WTC11 (cell line): ENCODE data around the gene ADGRL3.

Experiments
- CREM ChIP-seq: sonication (generic); formaldehyde crosslinking; IDR thresholded peaks from 2 replicates; pipeline ENCODE4 v1.8.1; 2022; ENCODE audit warnings: mild to moderate bottlenecking, missing genetic modification reagents, moderate library complexity
- CTCF ChIP-seq: fragments of 200-600 bp; IDR thresholded peaks from 2 replicates; pipeline ENCODE4 v1.8.0; 2022; ENCODE audit warnings: antibody characterized with exemption
- FOXP1 ChIP-seq: sonication (generic); formaldehyde crosslinking; IDR thresholded peaks from 2 replicates; pipeline ENCODE4 v1.8.0; 2022; ENCODE audit warnings: missing genetic modification reagents, mild to moderate bottlenecking, moderate library complexity, borderline replicate concordance
- FOXP4 ChIP-seq: sonication (generic); formaldehyde crosslinking; IDR thresholded peaks from 2 replicates; pipeline ENCODE4 v1.8.0; 2022; ENCODE audit warnings: mild to moderate bottlenecking, missing genetic modification reagents
- IRF2 ChIP-seq: sonication (generic); formaldehyde crosslinking; IDR thresholded peaks from 2 replicates; pipeline ENCODE4 v1.8.0; 2022; ENCODE audit warnings: low read depth, missing genetic modification reagents, borderline replicate concordance
- NR2C2 ChIP-seq: sonication (generic); formaldehyde crosslinking; IDR thresholded peaks from 2 replicates; pipeline ENCODE4 v1.8.0; 2022; ENCODE audit warnings: mild to moderate bottlenecking, missing genetic modification reagents
- NR3C1 ChIP-seq: sonication (generic); formaldehyde crosslinking; conservative IDR thresholded peaks from 2 replicates; pipeline ENCODE4 v1.8.1; 2023; ENCODE audit warnings: low read depth, mild to moderate bottlenecking, missing genetic modification reagents
- SP1 ChIP-seq: sonication (generic); formaldehyde crosslinking; conservative IDR thresholded peaks from 2 replicates; pipeline ENCODE4 v1.8.1; 2022; ENCODE audit warnings: missing genetic modification reagents
- STAT6 ChIP-seq: sonication (generic); formaldehyde crosslinking; conservative IDR thresholded peaks from 2 replicates; pipeline ENCODE4 v1.8.1; 2023; ENCODE audit warnings: mild to moderate bottlenecking, low read depth, missing genetic modification reagents, moderate library complexity
- TCF7 ChIP-seq: sonication (generic); formaldehyde crosslinking; IDR thresholded peaks from 2 replicates; pipeline ENCODE4 v1.8.0; 2022; ENCODE audit warnings: mild to moderate bottlenecking, low read depth, missing genetic modification reagents, moderate library complexity
- USF1 ChIP-seq: sonication (generic); formaldehyde crosslinking; IDR thresholded peaks from 2 replicates; pipeline ENCODE4 v1.8.0; 2022; ENCODE audit warnings: mild to moderate bottlenecking, missing genetic modification reagents
- ZNF121 ChIP-seq: sonication (generic); formaldehyde crosslinking; IDR thresholded peaks from 2 replicates; pipeline ENCODE4 v1.8.0; 2023; ENCODE audit warnings: missing genetic modification reagents

- TF ChIP-seq CTCF (no peak), USF1 (CRISPR knock-in tag) (no peak), IRF2 (no peak), SP1 (CRISPR knock-in tag) (no peak), NR3C1 (CRISPR knock-in tag) (no peak), CREM (no peak), STAT6 (CRISPR knock-in tag) (no peak), FOXP4 (no peak), FOXP1 (CRISPR knock-in tag) (no peak), ZNF121 (CRISPR knock-in tag) (no peak), TCF7 (no peak), NR2C2 (CRISPR knock-in tag) (no peak)
These were observed 98.1 kb downstream of the ADGRL3 start for GRCh38 chr4:61298178-61298740.
